GM18951 (cell line): ENCODE data around the gene SLC12A7.
"Not testable (repeated sequence)": the region's sequence is repeated elsewhere in the genome, so short reads cannot be mapped to it uniquely, and the experiment has no call there.

ENCODE experiments used
- POLR2A ChIP-seq: IDR thresholded peaks from 4 replicates; pipeline ENCODE4 v1.6.1; 2011; ENCODE audit warnings: mild to moderate bottlenecking; ENCODE audit not compliant: insufficient read length, insufficient read depth; ENCODE audit errors: extremely low read depth
- in situ Hi-C: fragments of 300-500 bp; cut with MboI; formaldehyde crosslinking; loops from one replicate; pipeline ENCODE4 v1.12.0; 2022; ENCODE audit warnings: low sequenced_read_pairs, mixed read lengths, inconsistent platforms; ENCODE audit not compliant: unreplicated experiment

Gene SLC12A7

DNA sequence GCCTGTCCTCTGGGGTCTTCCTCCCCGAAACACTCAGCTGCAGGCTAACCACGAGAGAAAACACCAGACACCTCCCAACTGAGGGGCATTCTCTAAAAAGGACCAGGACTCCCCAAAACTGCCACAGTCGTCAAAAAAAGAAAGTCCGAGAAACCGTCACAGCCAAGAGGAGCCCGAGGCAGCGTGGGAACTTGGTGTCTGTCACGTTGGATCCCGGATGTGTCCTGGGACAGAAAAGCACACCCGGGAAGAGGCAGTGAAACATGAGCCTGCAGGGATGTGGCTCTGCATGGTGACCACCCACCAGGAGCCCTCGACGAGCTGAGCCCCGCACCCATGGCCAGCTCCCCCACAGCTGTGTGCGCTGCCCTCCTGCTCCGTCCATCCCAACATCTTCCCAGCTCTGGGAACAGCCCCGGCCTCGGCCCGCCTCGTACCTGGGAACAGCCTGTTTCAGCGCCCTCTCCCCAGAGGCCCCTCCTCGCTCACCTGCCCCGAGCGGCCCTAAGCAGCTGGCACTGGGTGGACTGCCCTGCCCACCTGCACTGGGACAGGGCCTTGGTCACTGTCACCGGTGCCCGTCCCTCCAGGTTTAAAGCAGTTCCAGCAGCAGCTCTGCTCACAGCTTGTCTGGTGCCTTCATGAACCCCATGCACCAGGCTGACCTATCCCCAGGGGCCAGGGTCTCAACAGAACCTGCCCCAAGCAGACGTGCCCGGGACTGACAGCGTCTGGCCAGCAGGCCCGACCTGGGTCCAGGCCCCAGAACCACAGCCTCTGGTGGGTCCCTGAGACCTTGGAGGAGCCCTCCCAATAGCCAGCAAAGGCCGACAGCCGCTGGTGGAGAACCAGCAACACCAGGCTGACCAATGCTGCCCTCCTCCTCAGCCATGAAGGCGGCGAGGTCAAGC, 10.9 kb downstream of the SLC12A7 start:
- in situ Hi-C loops: no loop called here
- TF ChIP-seq POLR2A: no peak

DNA sequence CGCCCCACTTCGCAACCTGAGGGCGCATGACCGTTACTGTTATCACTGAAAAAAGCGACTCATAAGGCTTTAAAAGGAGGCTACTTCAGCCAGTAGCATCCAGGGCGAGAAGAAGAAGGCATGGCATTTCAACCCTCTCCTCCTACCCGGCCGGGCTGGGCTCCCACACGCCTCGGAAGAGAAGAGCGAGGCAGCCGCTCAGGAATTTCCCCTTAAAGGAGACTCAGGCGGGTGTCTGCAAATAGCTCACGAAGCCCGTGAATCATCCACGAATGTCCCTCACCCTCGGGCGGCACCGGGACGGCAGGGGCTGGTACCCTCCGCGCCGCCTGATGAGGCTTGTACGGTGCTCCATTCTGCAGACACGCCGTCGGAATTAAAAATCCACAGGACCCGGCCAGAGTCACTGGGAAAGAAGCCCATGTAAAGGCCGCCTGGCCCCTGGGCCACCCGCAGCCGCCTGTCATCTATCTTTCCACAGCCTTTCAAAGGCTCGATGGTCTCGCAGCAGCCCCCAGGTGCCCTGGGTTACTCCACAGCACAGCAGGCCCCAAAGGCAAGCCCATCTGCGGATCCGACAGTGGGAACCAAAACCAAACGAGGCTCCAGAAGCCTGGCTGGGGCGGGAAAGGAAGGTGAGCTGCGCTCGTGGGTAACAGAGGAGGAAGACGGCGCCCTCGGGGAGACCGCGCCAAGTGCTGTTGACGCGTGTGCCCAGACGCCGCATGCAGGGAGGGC, 11.8 kb downstream of the SLC12A7 start:
- in situ Hi-C loops: no loop called here
- no peak for TF ChIP-seq POLR2A

DNA sequence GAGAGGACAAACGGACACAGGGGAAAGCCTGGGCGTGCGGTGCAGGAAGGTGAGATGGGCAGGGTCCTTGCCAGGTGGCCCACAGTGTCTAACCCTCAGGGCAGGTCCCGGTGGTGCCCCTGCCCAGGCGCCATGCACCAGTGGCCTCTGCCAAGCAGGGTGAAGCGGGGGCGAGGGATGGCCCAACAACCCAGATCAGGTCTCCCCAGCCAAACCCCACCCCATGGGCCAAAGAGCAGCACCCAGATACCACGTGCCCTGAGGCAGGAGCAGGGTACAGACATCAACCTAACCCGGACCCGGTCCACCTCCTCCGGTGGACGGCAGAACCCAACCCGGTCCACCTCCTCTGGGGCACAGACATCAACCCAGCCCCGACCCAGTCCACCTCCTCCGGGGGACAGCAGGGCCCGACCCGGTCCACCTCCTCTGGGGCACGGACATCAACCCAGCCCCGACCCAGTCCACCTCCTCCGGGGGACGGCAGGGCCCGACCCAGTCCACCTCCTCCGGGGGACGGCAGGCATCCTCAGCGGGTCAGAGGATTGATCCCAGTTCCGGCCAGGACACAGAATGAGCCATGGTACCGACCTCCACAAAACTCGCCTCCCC, 12.8 kb downstream of the SLC12A7 start:
- in situ Hi-C loops: no loop called here
- no peak for TF ChIP-seq POLR2A

DNA sequence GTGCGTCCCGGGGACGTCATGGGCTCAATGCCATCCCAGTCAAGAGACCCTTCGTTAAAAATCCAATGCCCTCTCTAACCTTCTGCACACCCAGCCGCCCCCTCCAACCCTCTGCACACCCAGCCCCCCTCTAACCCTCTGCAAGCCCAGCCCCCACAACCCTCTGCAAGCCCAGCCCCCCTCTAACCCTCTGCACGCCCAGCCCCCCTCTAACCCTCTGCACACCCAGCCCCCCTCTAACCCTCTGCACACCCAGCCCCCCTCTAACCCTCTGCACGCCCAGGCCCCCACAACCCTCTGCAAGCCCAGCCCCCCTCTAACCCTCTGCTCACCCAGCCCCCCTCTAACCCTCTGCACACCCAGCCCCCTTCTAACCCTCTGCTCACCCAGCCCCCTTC, 13.9 kb downstream of the SLC12A7 start:
- in situ Hi-C loops: not testable (repeated sequence)

DNA sequence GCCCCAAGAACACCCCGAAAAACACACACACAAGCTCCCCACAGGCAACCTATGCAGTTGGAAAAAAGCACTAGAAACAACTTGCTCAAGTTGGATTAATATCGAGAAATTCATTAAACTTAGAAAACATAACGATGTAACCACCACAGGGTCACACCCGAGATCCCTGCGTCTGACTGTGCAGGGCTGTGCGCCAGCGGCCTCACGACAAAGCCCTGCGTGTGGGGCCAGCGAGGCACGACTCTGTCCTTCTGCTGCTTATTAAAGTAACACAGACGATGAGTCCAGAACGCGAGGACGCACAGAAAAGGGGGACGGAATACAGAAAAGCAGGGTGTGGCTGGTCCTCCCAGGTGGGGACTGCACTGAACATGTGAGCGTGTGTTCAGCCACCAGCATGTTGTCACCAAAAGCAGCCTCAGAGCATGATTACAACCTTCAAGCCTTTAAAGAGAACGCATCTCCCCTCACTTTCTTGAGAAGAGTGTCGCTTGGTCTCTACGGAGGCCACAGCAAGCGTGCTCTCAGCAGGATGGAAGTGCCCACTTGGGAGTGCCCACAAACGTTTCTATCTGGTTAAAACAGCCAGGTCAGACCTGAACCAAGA, 14.4 kb downstream of the SLC12A7 start:
- no peak for TF ChIP-seq POLR2A
- in situ Hi-C loops: no loop called here

DNA sequence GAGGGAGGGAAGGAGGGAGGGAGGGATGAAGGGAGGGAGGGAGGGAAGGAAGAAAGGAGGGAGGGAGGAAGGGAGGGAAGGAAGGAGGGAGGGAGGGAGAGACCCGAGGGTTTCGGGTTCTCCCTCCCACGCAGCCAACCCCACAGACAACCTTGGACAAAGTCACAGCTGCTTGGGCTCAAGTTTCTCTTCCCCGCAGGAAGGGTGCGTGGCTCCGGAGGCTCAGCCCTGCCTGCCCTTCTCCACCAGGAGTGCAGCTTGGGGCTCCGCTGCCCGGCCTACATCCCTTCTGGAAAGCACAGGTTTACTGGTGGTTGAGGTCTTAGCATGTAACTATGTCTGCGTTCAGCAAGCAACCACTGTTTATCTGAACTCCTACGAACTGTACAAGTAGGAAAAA, 15.0 kb downstream of the SLC12A7 start:
- in situ Hi-C loops: no loop called here

DNA sequence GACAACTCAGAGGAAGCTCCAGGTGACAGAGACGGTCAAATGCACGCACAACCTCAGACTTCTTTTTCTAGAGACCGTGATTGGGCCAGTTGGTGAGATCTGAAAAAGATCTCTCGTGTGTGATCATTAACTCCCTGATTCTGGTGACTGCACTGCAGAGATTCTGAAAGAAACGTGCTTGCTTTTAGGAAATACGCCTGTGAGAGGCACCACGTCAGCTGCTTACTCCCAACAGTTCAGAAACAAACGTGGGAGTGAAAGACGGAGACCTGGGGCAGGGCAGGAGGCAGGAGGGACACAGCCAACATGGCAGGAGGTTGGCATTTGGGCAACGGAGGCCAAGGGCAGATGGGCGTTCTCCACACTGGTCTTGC, 15.9 kb downstream of the SLC12A7 start:
- TF ChIP-seq POLR2A: no peak
- in situ Hi-C loops: no loop called here

More for the DNA sequence above, 15.0 kb downstream of the SLC12A7 start:
- no peak for TF ChIP-seq POLR2A

DNA sequence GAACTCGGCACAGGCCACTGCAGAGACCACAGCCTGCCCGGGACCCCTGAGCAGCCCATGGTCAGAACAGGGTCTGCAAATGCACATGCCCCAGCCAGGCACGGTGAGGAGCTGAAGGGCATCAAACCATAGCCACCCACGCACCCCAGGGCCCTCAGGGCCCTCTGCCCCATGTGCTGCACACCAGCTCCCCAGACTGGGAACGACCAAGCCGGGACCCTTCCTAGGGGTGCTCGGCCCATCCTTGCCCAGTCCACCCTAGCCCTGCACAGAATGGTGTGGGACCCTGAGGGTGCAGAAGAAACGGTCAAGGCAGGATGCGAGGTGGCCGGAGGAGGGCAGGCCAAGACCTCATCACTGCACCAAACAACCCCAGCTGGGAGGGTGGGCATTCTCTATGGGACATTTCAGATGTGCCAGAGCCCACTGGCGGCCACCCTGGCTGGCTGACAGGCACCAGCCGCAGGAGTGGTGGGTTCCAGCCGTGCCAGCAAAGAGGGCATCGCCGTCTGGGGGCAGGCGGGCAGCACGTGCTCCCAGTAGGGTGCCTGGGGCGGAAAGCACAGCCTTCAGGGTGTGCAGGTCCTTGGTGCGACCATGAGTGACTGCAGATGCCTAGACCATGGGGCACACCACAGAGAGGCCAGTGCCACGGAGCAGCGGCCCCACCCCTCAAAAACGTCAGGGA, 16.4 kb downstream of the SLC12A7 start:
- no peak for TF ChIP-seq POLR2A
- in situ Hi-C loops: no loop called here

DNA sequence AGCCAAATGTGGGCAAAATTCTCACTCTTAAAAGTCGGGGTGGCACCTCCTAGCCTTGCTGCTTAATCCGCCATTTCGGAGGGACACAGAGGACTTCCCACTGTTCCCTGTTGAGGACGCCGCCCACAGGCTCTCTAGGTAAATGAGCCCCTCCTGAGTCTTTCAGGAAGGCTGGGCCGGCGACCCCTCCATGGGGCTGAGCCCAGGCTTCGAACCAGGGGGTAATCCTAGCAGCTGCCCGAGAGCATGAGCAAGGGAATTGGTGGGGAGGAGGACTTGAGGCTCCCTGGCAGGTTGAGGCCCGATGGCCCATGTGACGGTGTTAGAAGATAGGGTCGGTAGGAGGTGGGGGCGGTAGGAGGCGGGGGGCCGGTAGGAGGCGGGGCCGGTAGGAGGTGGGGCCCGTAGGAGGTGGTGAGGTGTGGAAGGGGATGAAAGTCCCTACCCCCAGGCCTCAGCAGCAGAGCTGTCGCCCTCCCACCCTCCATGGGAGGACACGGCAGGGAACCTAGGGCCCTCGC, 17.1 kb downstream of the SLC12A7 start:
- TF ChIP-seq POLR2A: no peak
- in situ Hi-C loops: no loop called here

DNA sequence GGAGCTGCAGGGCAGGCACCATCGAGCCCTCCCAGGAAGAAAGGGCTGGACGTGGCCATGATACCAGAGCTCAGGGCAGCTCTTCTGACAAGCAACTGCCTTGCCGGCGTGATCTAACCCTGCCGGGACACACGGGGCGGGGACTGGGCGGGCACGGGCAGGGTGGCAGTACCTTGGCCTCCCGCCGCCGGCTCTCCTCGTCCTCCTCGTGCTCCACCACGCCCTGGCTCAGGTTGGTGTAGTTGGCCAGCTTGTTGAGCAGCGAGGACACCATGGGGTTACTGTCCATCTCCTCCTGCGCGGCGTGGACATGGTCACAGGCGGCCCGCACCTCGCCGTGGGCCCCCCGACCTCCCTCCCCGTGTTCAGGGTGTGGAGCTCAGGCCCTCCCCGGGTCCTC, 18.5 kb downstream of the SLC12A7 start:
- TF ChIP-seq POLR2A: no peak
- in situ Hi-C loops: no loop called here

DNA sequence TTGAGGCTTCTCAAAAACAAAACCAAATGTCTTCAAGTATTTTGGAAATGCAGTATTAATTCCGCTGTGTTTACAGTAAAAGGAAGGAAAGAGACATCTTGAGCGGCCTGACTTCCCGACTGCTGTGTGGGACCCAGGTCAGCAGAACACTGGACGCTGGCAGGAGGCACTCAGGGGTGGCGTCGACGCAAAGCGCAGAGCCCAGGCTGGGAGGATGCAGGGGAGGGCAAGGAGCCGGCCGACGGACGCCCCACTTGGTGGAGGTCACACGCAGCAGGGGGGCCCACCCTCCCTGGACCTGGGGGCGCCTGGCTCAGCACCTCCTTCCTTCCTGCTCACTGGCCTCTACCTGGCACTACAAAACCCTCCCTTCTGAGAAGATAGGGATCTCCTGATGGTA, 19.7 kb downstream of the SLC12A7 start:
- TF ChIP-seq POLR2A: no peak
- in situ Hi-C loops: no loop called here

DNA sequence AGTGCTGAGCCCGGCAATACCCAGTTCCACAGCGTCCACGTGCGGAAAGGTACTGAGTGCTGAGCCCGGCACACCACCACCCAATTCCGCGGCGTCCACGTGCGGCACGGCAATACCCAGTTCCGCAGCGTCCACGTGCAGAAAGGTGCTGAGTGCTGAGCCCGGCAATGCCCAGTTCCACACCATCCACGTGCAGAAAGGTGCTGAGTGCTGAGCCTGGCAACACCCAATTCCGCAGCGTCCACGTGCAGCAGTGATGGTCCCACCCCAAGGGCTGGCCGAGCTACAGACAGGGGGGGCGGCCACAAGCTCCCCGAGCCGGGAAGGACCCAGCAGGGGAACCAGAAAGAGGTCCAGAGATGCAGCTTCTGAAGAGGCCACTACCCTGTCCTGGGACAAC, 20.2 kb downstream of the SLC12A7 start:
- no peak for TF ChIP-seq POLR2A
- in situ Hi-C loops: no loop called here
